ENCODE data around the gene ACTG1.

ACTG1 gene

DNA sequence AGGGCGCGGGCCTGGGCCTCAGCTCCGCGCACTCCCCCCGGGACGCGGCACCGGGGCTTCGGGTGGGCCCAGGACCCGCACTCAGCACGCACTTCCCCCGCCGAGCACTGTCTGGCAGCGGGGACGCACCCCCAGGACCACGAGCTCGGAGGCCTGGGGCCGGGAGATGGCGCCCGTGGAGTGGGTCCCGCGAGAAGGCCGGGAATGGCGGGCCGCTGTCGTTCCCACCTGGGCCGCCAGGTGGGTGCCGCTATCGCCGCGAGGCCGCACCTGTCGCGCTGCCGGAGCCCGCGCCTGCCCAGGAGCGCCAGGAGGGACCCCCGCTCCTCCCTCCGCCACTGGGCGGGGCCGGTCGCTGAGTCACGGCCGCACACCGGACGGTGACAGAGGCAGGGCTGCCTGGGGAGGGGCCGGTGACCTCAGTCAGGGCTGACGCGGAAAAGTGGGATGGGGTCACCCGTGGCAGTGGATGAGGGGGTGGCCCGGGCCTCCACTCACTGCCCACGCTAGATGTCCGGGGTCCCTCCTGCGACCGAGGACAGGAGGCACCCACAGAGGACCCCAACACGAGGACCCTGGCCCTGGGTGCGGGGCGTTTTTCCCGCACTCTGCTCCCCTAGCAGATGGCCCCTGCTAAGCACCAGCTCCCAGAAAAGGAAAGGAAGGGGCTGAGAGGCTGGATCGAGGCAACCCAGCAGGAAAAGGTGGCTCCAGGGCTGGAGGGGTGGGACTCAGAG, 6.9 kb upstream of the ACTG1 start:
- no peak for DNase-seq (ENCODE audit: low read depth, low spot score)
- ChIA-PET POLR2A (interaction anchor here (0.9 to 2.2 kb wide), 6 partner anchors 11 to 82 kb away, joined by 3 to 9 read pairs (median 5); no protein-coding TSS in a partner anchor), CTCF (interaction anchor here (0.8 to 8.3 kb wide), 4 partner anchors 11 to 81 kb away, joined by 3 to 59 read pairs (median 4); no protein-coding TSS in a partner anchor)
- H3K4me3 ChIP-seq (ENCODE audit: low read depth, low read length), result peak overlapping the region; percentile 52
- TF ChIP-seq, protein P1, sequence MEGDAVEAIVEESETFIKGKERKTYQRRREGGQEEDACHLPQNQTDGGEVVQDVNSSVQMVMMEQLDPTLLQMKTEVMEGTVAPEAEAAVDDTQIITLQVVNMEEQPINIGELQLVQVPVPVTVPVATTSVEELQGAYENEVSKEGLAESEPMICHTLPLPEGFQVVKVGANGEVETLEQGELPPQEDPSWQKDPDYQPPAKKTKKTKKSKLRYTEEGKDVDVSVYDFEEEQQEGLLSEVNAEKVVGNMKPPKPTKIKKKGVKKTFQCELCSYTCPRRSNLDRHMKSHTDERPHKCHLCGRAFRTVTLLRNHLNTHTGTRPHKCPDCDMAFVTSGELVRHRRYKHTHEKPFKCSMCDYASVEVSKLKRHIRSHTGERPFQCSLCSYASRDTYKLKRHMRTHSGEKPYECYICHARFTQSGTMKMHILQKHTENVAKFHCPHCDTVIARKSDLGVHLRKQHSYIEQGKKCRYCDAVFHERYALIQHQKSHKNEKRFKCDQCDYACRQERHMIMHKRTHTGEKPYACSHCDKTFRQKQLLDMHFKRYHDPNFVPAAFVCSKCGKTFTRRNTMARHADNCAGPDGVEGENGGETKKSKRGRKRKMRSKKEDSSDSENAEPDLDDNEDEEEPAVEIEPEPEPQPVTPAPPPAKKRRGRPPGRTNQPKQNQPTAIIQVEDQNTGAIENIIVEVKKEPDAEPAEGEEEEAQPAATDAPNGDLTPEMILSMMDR (IDR thresholded peaks at IDR 0.05; ENCODE audit: insufficient read depth, low read length, missing control alignments), result peak; percentile 28

DNA sequence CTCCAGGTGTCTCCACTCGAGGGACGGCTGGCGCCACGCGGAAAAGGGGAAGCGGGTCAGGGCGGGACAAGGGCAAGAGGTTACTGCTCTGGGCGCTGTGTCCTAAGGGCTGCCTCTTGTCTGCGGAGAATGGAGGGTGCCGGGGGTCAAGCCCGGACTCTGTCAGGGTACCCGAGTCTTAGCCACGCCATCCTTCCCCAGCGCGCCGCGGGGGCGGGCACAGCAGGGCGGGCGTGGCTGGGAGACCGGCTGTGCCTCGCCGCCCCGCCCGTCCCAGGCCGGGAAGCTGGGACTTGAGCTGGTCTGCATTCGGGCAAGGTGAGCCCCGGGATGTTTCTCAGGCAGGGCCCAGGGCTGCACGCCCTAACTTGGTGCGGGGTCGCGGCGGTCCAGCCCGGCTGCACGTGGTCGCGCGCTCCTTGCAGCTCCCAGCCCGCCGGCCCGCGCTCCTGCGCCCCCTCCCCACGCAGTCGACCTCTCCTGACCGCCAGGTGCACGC, 6.2 kb upstream of the ACTG1 start:
- DNase-seq (ENCODE audit: low read depth, low spot score), result no peak
- ChIA-PET POLR2A (interaction anchor here (0.7 to 2.2 kb wide), 7 partner anchors 10 to 83 kb away, joined by 3 to 9 read pairs (median 5); partner anchors contain the start of gene FAAP100), CTCF (interaction anchor here (0.8 to 8.3 kb wide), 6 partner anchors 11 to 266 kb away, joined by 3 to 59 read pairs (median 4); no protein-coding TSS in a partner anchor)
- TF ChIP-seq, protein P1 (IDR thresholded peaks at IDR 0.05; ENCODE audit: insufficient read depth, low read length, missing control alignments), result no peak
- H3K4me3 ChIP-seq (ENCODE audit: low read depth, low read length), result peak overlapping the region; percentile 52

DNA sequence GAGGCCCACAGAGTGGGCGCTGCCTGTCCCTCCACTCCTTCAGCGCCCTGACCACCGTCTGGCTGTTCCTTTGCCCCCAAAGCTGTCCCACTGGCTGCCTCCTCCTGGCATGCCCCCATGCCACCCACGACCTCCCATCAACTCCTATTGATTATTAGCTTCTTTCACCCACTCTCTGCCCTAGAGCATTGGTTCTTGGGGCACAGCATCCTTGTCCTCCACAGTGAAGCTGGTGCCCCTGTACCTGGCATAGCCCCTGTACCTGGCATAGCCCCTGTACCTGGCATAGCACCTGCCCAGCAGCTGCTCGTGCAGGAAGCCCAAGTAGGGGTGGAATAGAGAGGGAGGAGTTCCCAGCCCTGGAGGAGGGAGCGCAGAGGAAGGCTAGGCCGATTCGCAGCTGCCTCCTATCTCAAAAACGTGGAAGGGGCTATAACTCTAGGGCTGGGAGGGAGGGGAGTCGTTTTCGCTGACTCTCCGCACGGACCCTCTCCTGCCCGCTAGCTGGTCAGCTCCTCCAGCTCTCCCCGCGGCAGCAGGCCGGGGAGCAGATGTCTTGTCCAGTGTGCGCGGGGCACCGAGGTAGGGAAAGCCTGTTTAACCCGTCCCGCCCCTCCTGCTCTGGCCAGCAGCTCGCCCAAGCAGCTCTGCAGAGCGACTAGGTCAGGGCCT, 5.7 kb upstream of the ACTG1 start:
- H3K4me3 ChIP-seq (ENCODE audit: low read depth, low read length), result peak overlapping the region; percentile 52
- POLR2A ChIA-PET, result interaction anchor here (0.6 to 2.2 kb wide), 7 partner anchors 10 to 34 kb away, joined by 3 to 9 read pairs (median 5); partner anchors contain the start of gene FAAP100
- TF ChIP-seq, protein P1 (IDR thresholded peaks at IDR 0.05; ENCODE audit: insufficient read depth, low read length, missing control alignments), result no peak
- DNase-seq (ENCODE audit: low read depth, low spot score), result no peak
- CTCF ChIA-PET, result interaction anchor here (0.8 to 8.3 kb wide), 5 partner anchors 11 to 265 kb away, joined by 3 to 59 read pairs (median 3); no protein-coding TSS in a partner anchor

DNA sequence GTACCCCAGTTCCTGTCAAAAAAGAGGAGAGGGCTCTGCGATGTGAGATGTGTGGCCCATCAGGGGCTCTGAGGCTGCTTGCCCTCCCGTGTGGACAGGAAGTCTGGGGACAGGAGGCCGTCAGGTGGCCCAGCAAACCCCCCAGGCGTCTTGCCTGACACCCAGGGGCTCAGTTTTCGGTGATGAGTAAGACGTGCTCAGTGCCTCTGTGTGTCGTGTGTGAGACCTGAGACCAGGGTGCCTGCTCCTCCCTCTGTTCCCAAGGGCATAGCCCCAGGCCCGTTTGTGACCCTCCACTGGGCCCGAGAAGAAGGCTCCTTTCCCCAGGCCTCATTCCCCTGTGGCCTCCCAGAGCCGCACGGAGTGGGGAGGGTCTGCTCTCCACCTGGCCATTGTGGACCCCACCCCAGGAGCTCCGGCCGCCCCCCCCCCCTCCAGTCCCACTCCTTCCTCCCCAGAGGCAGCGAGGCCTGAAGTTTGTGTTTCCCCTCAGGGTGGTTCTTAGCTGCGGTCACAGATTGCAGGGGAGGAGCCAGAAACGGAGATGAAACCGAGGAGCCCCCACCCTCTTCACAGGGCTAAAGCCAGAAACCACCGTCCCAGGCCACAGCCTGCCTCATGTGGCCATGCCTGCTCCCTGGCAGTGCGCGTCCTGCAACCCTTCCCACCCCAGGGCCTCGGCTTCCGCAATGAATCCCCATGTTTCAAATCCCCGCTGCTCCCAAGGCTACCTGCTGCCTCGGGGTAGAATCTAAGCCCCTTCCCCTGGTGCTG, 4.9 kb upstream of the ACTG1 start:
- TF ChIP-seq, protein P1 (IDR thresholded peaks at IDR 0.05; ENCODE audit: insufficient read depth, low read length, missing control alignments), result no peak
- POLR2A ChIA-PET, result interaction anchor here (0.6 to 2.2 kb wide), 5 partner anchors 9 to 25 kb away, joined by 3 to 9 read pairs (median 5); no protein-coding TSS in a partner anchor
- no peak for DNase-seq (ENCODE audit: low read depth, low spot score)
- H3K4me3 ChIP-seq (ENCODE audit: low read depth, low read length), result peak overlapping the region; percentile 83
- CTCF ChIA-PET, result interaction anchor here (0.9 to 8.3 kb wide), 2 partner anchors 12 to 83 kb away, joined by 3 to 59 read pairs; no protein-coding TSS in a partner anchor

DNA sequence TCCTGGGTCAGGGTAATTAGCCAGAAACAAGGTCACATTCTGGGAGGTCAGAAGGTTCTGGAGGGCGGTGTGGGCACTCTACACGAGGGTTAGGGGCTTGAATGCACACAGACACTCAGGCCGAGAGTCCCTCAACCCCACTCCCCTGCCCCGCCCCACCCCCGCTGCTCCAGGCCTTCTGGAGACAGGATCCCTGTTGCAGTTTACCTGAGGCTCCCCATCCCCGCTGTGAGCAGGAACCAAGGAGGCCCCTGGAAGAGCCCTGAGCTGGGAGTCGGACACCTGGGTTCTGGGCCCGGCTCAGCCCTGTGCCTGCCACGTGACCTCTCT, 4.4 kb upstream of the ACTG1 start:
- H3K4me3 ChIP-seq (ENCODE audit: low read depth, low read length), result peak overlapping the region; percentile 83
- CTCF ChIA-PET, result interaction anchor here (8.3 kb wide), 1 partner anchor 84 kb away, joined by 59 read pairs; no protein-coding TSS in a partner anchor
- TF ChIP-seq, protein P1 (IDR thresholded peaks at IDR 0.05; ENCODE audit: insufficient read depth, low read length, missing control alignments), result no peak
- POLR2A ChIA-PET, result interaction anchor here (1.1 to 1.6 kb wide), 2 partner anchors 25 to 83 kb away, joined by 3 read pairs; no protein-coding TSS in a partner anchor
- DNase-seq (ENCODE audit: low read depth, low spot score), result no peak
